GM12874 (cell line): Measurements from ENCODE around the gene PLXNA4.

Experiments
- TF ChIP-seq, protein P1 (sequence below): IDR thresholded peaks from 2 replicates; pipeline ENCODE4 v1.5.1; 2011; ENCODE audit warnings: low read depth, mild to moderate bottlenecking, control low read depth, low read length, moderate library complexity; ENCODE audit not compliant: insufficient read depth

The PLXNA4 gene

DNA sequence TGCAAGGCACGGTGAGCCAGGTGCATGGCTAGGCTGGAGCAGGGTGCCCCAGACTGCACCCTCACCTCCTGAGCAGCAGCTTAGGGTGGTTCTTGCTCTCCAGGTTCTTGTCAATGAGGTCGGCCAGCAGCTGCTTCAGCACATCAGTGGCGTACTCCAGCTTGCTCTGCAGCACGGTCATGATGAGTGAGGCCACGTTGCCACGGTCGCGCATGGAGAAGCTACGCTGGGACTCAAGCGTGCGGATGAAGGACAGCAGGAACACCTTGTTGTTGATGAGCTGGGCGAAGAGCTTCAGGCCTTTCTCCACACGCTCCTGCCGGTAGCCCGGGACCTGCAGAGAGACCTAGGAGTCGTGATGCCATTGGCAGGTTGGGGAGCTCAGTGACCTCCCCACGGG lies 408.0 kb downstream of the PLXNA4 start:
- TF ChIP-seq, protein P1, sequence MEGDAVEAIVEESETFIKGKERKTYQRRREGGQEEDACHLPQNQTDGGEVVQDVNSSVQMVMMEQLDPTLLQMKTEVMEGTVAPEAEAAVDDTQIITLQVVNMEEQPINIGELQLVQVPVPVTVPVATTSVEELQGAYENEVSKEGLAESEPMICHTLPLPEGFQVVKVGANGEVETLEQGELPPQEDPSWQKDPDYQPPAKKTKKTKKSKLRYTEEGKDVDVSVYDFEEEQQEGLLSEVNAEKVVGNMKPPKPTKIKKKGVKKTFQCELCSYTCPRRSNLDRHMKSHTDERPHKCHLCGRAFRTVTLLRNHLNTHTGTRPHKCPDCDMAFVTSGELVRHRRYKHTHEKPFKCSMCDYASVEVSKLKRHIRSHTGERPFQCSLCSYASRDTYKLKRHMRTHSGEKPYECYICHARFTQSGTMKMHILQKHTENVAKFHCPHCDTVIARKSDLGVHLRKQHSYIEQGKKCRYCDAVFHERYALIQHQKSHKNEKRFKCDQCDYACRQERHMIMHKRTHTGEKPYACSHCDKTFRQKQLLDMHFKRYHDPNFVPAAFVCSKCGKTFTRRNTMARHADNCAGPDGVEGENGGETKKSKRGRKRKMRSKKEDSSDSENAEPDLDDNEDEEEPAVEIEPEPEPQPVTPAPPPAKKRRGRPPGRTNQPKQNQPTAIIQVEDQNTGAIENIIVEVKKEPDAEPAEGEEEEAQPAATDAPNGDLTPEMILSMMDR, result no peak

DNA sequence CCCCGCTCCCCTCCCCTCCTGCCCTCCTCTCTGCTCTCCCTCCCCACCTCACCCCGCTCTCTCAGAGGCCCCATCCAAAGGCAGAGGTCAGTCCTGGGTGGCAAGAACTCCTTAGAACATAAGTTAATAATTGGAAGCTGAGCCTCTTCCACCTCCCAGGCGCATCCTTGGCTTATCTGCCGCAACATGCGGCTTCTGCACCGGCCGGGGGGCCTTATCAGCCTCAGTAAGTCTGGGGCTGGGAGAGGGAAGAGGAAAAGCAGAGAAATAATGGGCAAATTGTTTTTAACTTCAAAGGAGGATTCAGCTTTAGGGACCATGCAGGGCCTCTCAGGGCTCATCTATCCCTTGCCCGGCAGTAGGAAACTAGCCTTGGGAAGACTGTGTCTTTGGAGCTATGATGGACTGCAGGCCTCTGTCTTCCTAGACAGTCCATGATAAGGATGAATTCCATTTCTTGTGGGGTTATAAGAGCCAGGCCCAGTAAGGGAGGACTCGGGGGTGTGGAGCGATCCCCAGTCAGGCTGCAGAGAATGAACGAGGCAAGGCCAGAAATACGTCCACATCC lies 411.6 kb downstream of the PLXNA4 start:
- TF ChIP-seq, protein P1, result no peak

DNA sequence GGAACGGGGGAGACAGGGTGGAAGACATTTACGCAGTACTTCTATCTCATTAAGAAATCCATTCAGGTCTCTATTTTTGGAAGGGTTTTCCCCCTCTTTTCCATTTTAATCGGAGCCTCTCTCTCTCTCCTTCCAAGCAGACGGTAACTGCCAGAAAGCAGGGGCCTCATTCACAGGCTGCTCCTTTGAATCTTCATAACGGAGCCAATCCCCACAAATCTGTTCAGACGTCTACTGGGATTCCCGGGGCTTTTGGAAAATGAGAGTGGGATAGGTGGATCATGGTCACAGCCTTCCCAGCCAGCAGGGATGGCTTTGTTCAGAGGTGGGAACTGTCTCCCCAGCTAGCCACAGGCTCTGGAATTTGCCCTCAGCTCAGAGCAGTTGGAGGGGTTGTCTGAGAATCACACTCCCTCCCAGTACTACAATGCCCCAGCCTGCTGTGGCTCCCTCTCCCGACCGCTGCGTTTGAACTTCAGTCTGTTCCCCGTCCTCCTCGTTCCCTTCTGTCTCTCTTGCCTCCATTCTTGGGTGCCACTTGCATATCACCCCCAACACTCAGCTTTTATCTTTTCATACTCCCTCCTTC lies 413.6 kb downstream of the PLXNA4 start:
- TF ChIP-seq, protein P1, result no peak

DNA sequence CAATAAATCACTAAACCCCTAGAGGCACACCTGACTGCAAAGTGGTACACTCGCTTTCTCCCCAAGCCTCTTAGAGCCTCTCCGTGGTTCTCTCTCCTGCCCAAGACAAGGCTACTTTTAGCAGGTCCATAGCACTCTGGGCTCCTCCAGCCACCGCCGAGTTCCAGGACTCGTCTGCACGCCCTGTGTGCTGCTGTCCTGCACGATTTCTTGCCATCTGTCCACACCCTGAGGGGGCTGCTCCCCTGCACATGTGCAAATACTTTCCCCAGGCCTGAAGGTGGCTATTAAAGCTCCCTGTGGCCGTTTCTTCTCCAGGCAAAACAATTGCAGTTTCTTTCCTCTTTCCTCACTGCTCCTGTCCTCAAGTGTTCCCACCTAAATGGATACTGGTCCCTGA lies 414.3 kb downstream of the PLXNA4 start:
- TF ChIP-seq, protein P1, result no peak

DNA sequence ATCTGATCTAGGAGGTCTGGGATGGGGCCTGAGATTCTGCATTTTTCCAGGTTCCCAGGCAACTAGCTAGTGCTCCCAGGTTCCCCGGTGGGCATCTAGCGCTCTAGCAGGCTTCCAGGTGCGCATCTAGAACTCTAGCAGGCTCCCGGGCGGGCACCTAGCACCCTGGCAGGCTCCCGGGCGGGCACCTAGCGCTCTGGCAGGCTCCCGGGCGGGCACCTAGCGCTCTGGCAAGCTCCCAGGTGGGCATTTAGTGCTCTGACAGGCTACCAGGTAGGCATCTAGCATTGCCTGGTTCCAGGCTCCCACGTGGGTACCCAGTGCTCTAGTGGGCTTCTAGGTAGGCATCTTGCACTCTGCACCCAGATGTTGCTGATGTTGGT lies 414.7 kb downstream of the PLXNA4 start:
- TF ChIP-seq, protein P1, result no peak

DNA sequence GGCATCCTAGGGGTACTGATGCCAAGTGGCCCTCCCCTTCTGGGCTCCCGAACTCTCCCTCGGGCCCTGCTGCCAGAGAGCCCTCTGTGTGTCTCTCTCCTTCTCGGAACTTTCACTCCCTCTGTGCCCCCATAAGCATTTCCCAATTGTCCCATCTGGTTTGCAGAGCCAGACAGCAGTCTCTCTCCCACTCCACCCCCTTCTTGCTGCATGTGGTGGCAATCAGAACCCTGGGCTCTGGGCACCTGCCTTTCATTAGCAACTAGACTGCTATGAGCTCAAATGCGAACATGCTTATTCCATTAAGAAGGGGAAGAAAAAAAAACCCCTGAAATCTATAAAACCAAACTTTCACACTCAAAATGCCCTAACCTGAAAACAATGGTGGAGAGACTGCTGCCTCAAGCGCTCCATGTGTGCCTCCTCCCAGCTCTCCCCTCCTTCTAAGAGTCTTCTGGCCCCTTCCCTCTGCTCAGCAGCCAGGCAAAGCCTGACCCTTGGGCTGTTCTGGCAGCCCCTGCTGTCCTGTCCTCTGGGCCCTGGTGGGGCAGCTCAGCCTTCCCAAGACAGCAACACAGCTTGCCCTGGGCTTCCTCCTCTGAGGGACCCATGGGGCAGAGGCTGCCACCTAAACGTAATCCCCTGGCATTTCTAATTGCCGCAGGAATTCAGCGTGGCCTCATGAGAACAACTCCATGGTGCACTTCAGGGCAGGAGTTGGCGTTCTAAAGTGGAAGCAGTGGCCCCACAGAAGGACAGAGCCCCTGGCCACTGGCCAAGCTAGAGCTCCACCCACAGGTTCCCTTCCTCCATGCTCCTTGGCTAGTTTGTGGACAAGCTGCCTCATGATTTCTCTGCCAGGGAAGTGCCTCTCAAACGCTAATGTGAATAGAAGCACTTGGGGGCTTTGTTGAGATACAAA lies 415.4 kb downstream of the PLXNA4 start:
- TF ChIP-seq, protein P1, result no peak

DNA sequence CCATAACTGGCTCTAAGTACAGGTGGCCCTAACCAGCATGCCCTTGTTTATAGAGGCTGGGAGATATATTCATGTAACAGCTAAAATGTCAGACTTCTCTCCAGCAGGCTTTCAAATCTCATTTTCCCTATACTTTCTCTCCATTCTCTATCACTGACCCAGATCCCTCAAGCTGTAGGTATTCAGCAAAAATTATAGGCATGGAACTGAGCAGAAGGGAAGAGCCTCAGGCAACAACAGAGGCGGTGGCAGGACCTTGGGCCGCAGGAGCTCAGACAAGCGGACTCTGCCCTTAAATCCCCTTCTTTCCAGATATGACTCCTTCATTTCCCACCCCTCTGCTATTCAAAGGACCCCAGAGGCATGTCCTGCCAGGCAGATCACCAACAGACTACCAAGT lies 417.4 kb downstream of the PLXNA4 start:
- TF ChIP-seq, protein P1, result no peak
